Hepatocyte (in vitro differentiated cells): ENCODE results near the gene CYP27A1. TPM values are rescaled to one million over a fixed set of nuclear protein-coding genes. Genes with fewer than 3 reads are reported as not detected.

Experiments
- DNase-seq: peaks from one replicate; pipeline ENCODE4 v3.0.0-alpha.2; 2016; ENCODE audit warnings: low spot score
- H2AFZ ChIP-seq: fragments of 200-600 bp; sonication (generic); 2 replicates; pipeline ENCODE4 v1.6.0; 2016; ENCODE audit warnings: antibody characterized with exemption, mild to moderate bottlenecking
- H3K27ac ChIP-seq: fragments of 200-600 bp; sonication (generic); 2 replicates; pipeline ENCODE4 v1.5.1; 2016; ENCODE audit warnings: mild to moderate bottlenecking
- H3K27me3 ChIP-seq: fragments of 200-600 bp; sonication (generic); 2 replicates; pipeline ENCODE4 v1.6.1; 2016
- H3K36me3 ChIP-seq: fragments of 200-600 bp; sonication (generic); replicated peaks from 2 replicates; pipeline ENCODE4 v1.5.1; 2016; ENCODE audit warnings: low read depth; ENCODE audit not compliant: insufficient read depth
- H3K4me1 ChIP-seq: fragments of 200-600 bp; sonication (generic); 2 replicates; pipeline ENCODE4 v1.5.1; 2016; ENCODE audit warnings: mild to moderate bottlenecking, moderate library complexity; ENCODE audit not compliant: insufficient read depth
- H3K4me2 ChIP-seq: fragments of 200-600 bp; sonication (generic); 2 replicates; pipeline ENCODE4 v1.6.0; 2016
- H3K4me3 ChIP-seq: fragments of 200-600 bp; sonication (generic); 2 replicates; pipeline ENCODE4 v1.5.1; 2016; ENCODE audit warnings: mild to moderate bottlenecking
- H3K79me2 ChIP-seq: fragments of 200-600 bp; sonication (generic); 2 replicates; pipeline ENCODE4 v1.6.0; 2017; ENCODE audit warnings: mild to moderate bottlenecking
- H3K9me2 ChIP-seq: fragments of 200-600 bp; sonication (generic); replicated peaks from 2 replicates; pipeline ENCODE4 v1.6.0; 2017; ENCODE audit warnings: mild to moderate bottlenecking; ENCODE audit not compliant: insufficient read depth
- H3K9me3 ChIP-seq: fragments of 200-600 bp; sonication (generic); 2 replicates; pipeline ENCODE4 v1.5.1; 2016; ENCODE audit warnings: low read depth, mild to moderate bottlenecking
- H4K20me1 ChIP-seq: fragments of 200-600 bp; sonication (generic); 2 replicates; pipeline ENCODE4 v1.6.0; 2016; ENCODE audit warnings: mild to moderate bottlenecking; ENCODE audit not compliant: insufficient read depth, poor library complexity, severe bottlenecking
- EZH2 ChIP-seq: fragments of 200-600 bp; sonication (generic); IDR thresholded peaks from 2 replicates; pipeline ENCODE4 v1.6.1; 2016; ENCODE audit warnings: antibody characterized with exemption, mild to moderate bottlenecking, borderline replicate concordance
- EZH2phosphoT487 ChIP-seq: fragments of 200-600 bp; sonication (generic); IDR thresholded peaks from one replicate; pipeline ENCODE4 v1.6.1; 2018; ENCODE audit warnings: antibody characterized with exemption, mild to moderate bottlenecking, low read depth, moderate library complexity; ENCODE audit not compliant: unreplicated experiment, severe bottlenecking
- WGBS: methylation state at CpG from one replicate; pipeline ENCODE4 v1.1.6; 2016; ENCODE audit warnings: low lambda C conversion rate; ENCODE audit errors: missing lambda C conversion rate; 5-methylcytosine and 5-hydroxymethylcytosine counted together
- polyA plus RNA-seq: library from polyadenylated mRNA; unstranded; fragments of >200 nt; fragmentation: Nextera tagmentation; extraction: Ambion mirVana; gene quantifications from 2 replicates; pipeline ENCODE4 v1.2.1, GENCODE V29; 2016
- total RNA-seq: library from RNA; depleted of rRNA; stranded (reverse); fragments of >200 nt; gene quantifications from 2 replicates; pipeline ENCODE4 v1.2.3, GENCODE V29; 2014
- TF ChIP-seq, protein P1 (sequence below): fragments of 200-600 bp; sonication (generic); IDR thresholded peaks from 2 replicates; pipeline ENCODE4 v1.5.1; 2016; ENCODE audit warnings: antibody characterized with exemption, mild to moderate bottlenecking; ENCODE audit not compliant: poor library complexity

The CYP27A1 gene
- total and polyA plus RNA-seq, 2 experiments from 2014 or later = 34.5 to 44.8 TPM

DNA sequence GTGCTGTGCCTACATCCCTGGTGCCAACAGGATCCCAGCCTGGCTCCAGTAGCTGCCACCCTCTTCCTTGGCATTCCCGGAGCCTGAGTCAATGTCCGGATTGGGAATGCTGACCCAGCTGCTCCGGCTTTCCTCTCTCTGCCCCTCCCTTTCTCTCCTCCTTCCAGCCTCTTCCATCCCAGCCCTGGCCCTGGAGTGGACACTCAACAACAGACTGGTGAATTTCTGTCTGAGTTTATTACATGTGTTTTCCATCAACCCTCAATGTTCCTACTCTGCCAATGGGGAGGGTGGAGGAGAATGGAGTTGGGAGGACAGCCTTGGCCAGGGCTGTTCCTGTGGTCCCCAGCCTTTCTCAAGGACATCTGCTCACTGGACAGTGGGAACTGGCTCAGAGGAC lies 50.6 kb downstream of the CYP27A1 start:
- Histone ChIP-seq H3K27me3 (peaks cover 9% of the 10 kb centered on the region), H4K20me1 (no peaks in the 10 kb centered on the region), H3K79me2 (no peaks in the 10 kb centered on the region), H3K27ac (no peak overlapping the region), H3K4me2 (no peak overlapping the region), H3K4me1 (no peaks in the 10 kb centered on the region), H2AFZ (no peak overlapping the region), H3K4me3 (no peak overlapping the region), H3K9me2 (no peaks in the 10 kb centered on the region), H3K36me3 (no peaks in the 10 kb centered on the region), H3K9me3 (no peaks in the 10 kb centered on the region)
- 91% methylated on average over 3 of the region's 3 CpGs for WGBS
- TF ChIP-seq EZH2phosphoT487 = no peak
- TF ChIP-seq, protein P1, sequence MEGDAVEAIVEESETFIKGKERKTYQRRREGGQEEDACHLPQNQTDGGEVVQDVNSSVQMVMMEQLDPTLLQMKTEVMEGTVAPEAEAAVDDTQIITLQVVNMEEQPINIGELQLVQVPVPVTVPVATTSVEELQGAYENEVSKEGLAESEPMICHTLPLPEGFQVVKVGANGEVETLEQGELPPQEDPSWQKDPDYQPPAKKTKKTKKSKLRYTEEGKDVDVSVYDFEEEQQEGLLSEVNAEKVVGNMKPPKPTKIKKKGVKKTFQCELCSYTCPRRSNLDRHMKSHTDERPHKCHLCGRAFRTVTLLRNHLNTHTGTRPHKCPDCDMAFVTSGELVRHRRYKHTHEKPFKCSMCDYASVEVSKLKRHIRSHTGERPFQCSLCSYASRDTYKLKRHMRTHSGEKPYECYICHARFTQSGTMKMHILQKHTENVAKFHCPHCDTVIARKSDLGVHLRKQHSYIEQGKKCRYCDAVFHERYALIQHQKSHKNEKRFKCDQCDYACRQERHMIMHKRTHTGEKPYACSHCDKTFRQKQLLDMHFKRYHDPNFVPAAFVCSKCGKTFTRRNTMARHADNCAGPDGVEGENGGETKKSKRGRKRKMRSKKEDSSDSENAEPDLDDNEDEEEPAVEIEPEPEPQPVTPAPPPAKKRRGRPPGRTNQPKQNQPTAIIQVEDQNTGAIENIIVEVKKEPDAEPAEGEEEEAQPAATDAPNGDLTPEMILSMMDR = no peak
- TF ChIP-seq EZH2 = no peak
- no peak for DNase-seq

DNA sequence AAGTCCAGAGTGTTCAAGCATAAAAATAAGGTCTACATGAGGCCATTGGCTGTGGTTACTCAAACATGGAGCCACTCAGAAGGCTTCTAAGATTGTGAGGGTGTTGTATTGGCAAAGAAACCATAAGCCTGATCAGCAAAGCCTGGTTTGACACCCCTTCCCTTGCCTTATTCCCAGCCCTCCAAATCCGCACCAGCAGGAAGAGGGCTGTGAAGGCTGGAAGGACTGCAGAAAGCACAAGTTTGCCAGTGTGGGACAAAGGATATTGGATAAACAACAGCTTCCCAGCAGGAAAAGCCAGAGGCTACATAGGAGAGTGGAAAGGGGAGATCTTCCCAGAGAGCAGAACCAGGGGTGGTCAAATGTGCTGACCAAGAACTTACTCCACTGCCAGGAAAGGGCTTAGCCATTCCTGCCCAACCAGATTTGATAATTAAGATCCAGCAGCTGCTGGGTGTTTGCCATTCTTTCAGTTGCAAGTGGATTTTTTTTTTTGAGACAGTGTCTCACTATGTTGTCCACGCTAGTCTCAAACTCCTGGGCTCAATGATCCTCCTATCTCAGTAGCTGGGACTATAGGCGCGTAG lies 51.2 kb downstream of the CYP27A1 start:
- Histone ChIP-seq H3K27me3 (peaks cover 9% of the 10 kb centered on the region), H3K79me2 (no peaks in the 10 kb centered on the region), H3K9me2 (no peaks in the 10 kb centered on the region), H3K4me2 (no peak overlapping the region), H3K36me3 (no peaks in the 10 kb centered on the region), H4K20me1 (no peaks in the 10 kb centered on the region), H2AFZ (no peak overlapping the region), H3K4me1 (no peaks in the 10 kb centered on the region), H3K9me3 (no peaks in the 10 kb centered on the region), H3K27ac (no peak overlapping the region), H3K4me3 (no peak overlapping the region)
- 76% methylated on average over 4 of the region's 4 CpGs for WGBS
- no peak for DNase-seq
- no peak for TF ChIP-seq EZH2
- TF ChIP-seq, protein P1 = no peak
- no peak for TF ChIP-seq EZH2phosphoT487

DNA sequence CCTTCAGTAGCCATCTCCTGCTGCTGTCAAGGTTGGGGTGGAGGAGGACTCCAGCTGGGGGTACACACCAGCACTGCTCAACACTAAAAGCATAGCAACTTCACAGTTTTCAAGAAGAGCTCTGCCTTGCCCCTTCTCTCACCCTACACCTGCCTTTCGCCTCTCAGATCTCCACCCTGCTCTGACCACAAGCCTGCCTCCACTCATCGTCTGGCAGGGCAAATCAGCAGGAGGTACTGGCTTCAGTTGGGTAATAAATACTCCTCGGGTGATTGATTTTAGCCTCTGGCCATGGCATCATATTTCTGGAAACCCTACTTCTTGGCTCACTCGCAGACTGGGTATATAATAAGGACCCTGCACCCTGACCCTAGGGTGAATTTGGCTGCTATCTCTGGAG lies 52.7 kb downstream of the CYP27A1 start:
- no peaks in the 10 kb centered on the region for H4K20me1 ChIP-seq
- no peak overlapping the region for H3K4me2 ChIP-seq
- no peak for DNase-seq

More for the DNA sequence above, 52.7 kb downstream of the CYP27A1 start:
- H3K36me3 ChIP-seq = no peaks in the 10 kb centered on the region
- no peaks in the 10 kb centered on the region for H3K79me2 ChIP-seq
- WGBS = 58% methylated on average over 4 of the region's 4 CpGs
- H3K27me3 ChIP-seq = peaks cover 9% of the 10 kb centered on the region
- TF ChIP-seq, protein P1 = no peak
- no peak for TF ChIP-seq EZH2
- no peak for TF ChIP-seq EZH2phosphoT487
- H3K9me3 ChIP-seq = no peaks in the 10 kb centered on the region
- H3K27ac ChIP-seq = no peak overlapping the region
- H3K4me3 ChIP-seq = no peak overlapping the region
- H2AFZ ChIP-seq = no peak overlapping the region
- no peaks in the 10 kb centered on the region for H3K4me1 ChIP-seq
- no peaks in the 10 kb centered on the region for H3K9me2 ChIP-seq
